B cell (primary cell): ENCODE data around the gene SLC25A18.

Source experiments
- CTCF ChIP-seq: fragments of 200-600 bp; IDR thresholded peaks from one replicate; pipeline ENCODE4 v1.8.0; 2022; ENCODE audit warnings: antibody characterized with exemption, mild to moderate bottlenecking
- EZH2 ChIP-seq: IDR thresholded peaks from 2 replicates; pipeline ENCODE4 v1.6.1; 2012; ENCODE audit warnings: borderline replicate concordance, low read depth, mild to moderate bottlenecking, moderate library complexity, low read length; ENCODE audit not compliant: insufficient read depth, poor library complexity, severe bottlenecking

DNA sequence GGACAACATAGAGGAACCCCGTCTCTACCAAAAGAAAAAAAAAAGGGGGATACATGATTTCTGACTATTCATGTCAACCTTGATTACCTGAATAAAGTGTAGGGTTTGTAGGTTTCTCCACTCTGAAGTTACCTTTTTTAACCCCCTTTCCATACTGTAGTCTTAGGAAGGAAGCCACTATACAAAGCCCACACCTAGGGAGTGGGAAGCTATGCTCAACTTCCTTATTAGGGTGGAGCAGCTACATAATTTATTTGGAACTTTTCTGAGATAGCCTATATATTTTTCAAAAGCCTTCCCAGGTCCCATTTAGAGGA is 65.8 kb downstream of the SLC25A18 start:
- no peak for TF ChIP-seq CTCF
- no peak for TF ChIP-seq EZH2
